Ectodermal cell (in vitro differentiated cells): Measurements from ENCODE around the gene TBC1D14.

Experiments
- H3K27ac ChIP-seq: 2 replicates; pipeline ENCODE4 v1.7.0; 2013; ENCODE audit warnings: mild to moderate bottlenecking, low read depth, low read length; ENCODE audit not compliant: insufficient read depth, poor library complexity, severe bottlenecking
- H3K27me3 ChIP-seq: 2 replicates; pipeline ENCODE4 v1.7.0; 2013; ENCODE audit warnings: mild to moderate bottlenecking, low read length; ENCODE audit not compliant: insufficient read depth, control insufficient read depth, poor library complexity, severe bottlenecking
- H3K36me3 ChIP-seq: one replicate; pipeline ENCODE4 v1.7.0; 2013; ENCODE audit warnings: low read length; ENCODE audit not compliant: control insufficient read depth, insufficient read depth
- H3K4me1 ChIP-seq: one replicate; pipeline ENCODE4 v1.7.0; 2013; ENCODE audit warnings: low read length; ENCODE audit not compliant: control insufficient read depth, insufficient read depth
- H3K4me3 ChIP-seq: 2 replicates; pipeline ENCODE4 v1.7.0; 2013; ENCODE audit warnings: low read depth, low read length, control low read depth; ENCODE audit not compliant: insufficient read depth
- H3K9me3 ChIP-seq: 2 replicates; pipeline ENCODE4 v1.7.0; 2013; ENCODE audit warnings: mild to moderate bottlenecking, low read length, moderate library complexity; ENCODE audit not compliant: control insufficient read depth
- WGBS, 2 experiments: methylation state at CpG; one replicate each; pipeline ENCODE4 v1.1.7; 2013; ENCODE audit warnings: missing lambda C conversion rate in 2 of 2; 5-methylcytosine and 5-hydroxymethylcytosine counted together

Gene TBC1D14

DNA sequence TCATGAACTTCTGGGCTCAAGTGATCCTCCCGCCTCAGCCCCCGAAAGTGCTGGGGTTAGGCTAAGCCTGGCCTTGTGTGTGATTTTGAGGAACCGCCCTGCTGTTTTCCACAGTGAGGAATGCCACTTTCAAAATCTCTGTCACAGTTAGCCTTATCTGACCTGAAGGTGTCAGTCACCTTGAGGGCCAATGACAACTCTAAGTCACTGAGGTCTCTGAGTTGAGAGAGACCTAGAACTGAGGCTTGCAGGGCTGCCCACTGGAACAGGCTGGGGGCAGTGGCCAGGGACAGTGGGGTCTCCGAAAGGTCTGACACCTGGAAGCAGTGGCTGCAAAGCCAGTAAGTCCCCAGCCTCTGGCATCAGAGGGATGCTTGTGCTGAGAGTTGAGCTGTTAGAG is 139.7 kb downstream of the TBC1D14 start:
- 90 to 97% methylated on average over 4 of the region's 4 CpGs for WGBS, 2 experiments
- no peak overlapping the region for H3K27ac ChIP-seq
- peaks cover 2% of the 10 kb centered on the region for H3K4me1 ChIP-seq
- H3K27me3 ChIP-seq: peaks cover 1% of the 10 kb centered on the region
- H3K9me3 ChIP-seq: no peaks in the 10 kb centered on the region
- no peaks in the 10 kb centered on the region for H3K36me3 ChIP-seq
- H3K4me3 ChIP-seq: no peak overlapping the region

DNA sequence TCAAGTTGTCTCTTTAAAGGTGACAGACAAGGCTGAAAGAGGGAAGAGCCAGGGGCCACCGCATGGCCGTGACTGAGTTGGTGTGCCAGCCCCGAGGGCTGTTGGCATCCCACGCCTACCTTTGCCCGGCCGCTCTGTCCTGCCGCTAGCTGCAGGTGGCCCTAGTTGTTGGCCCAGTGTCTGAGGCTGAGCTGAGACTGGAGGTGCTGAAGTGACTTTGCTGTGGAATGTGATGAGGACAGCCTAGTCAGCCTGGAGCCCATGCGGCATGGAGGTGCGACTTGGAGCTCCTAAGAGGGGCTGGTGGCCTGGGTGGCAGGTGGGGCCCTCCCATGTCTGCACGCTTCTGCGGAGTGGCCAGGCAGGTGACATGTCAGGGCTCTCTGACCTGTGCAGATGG is 140.1 kb downstream of the TBC1D14 start:
- Histone ChIP-seq H3K27ac (no peak overlapping the region), H3K4me3 (no peak overlapping the region), H3K27me3 (no peaks in the 10 kb centered on the region), H3K9me3 (no peaks in the 10 kb centered on the region), H3K4me1 (no peaks in the 10 kb centered on the region), H3K36me3 (no peaks in the 10 kb centered on the region)
- 95 to 97% methylated on average over 11 of the region's 11 CpGs for WGBS, 2 experiments

DNA sequence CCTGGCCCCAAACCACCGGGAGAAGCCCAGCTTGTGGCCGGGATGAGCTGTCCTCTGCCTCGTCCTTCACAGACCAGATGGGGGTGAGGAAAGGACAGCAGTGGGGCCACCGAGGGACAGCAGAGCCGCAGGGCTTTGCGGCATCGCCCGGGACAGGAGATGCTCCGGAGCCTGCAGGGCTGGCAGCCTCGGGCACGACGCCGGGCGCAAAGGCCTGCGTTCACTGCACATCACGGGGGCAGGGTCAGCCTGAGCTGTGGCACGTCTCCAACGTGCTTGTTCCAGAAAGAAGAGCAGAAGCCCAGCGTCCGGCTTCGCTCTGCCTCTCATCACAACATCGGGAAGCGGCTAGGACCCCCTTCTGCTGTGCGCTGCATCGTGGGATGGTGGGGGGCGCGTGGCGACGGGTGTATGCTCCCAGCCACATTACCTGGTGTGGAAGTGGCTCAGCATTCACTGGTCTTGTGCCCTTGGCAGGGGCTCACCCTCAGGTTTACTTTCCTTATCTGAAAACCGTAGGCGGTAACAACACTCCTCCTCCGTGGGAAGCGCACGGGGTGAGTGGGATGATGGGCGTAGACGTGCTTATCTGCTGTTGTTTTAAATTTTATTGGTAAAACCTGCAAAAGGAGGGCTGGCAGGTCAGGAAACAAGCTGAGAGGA is 141.0 kb downstream of the TBC1D14 start:
- H3K4me1 ChIP-seq: no peaks in the 10 kb centered on the region
- H3K27me3 ChIP-seq: no peaks in the 10 kb centered on the region
- no peak overlapping the region for H3K27ac ChIP-seq
- H3K9me3 ChIP-seq: no peaks in the 10 kb centered on the region
- peaks cover 2% of the 10 kb centered on the region for H3K36me3 ChIP-seq
- no peak overlapping the region for H3K4me3 ChIP-seq
- WGBS, 2 experiments: 94 to 95% methylated on average over 36 of the region's 36 CpGs

DNA sequence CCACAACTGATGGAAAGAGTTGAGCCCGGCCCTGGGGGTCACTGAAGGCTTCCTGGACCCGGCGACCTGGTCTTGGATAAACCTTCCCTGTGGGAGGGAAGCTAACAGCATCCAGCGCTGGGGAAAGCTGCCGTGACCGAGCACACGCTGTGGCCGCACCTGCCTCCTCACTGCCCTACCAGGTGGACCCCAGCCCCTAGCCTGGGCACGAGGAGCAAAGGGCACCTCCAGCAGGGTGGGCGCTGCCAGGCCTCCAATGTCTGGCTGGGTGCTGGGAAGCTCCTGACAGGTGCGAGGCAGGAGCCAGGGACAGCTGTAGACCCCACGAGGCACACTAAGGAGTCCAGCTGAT is 141.5 kb downstream of the TBC1D14 start:
- WGBS, 2 experiments: 89 to 91% methylated on average over 12 of the region's 12 CpGs
- Histone ChIP-seq H3K9me3 (no peaks in the 10 kb centered on the region), H3K4me1 (no peaks in the 10 kb centered on the region), H3K36me3 (peaks cover 2% of the 10 kb centered on the region), H3K27me3 (no peaks in the 10 kb centered on the region), H3K4me3 (no peak overlapping the region), H3K27ac (no peak overlapping the region)

DNA sequence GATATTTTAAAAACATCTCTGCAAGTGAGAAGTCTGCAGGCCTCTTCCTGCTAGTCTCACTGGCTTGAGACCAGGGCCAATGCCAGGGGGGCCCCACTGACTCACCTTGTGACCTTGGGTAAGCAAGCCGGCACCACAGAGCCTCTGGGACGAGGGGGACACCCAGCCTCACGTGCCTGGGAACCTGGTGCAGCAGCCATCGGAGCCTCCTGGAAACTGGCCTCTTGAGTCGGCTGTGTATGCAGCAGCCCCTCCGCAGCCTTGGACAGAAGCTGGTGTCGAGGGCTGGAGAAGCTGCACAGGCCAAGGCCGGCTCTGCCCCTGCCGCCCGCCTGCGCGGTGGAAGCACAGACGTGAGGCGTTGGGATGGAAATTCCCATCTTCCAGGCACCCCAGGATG is 142.3 kb downstream of the TBC1D14 start:
- Histone ChIP-seq H3K4me3 (no peak overlapping the region), H3K9me3 (no peaks in the 10 kb centered on the region), H3K4me1 (no peaks in the 10 kb centered on the region), H3K27me3 (no peaks in the 10 kb centered on the region), H3K27ac (no peak overlapping the region), H3K36me3 (peaks cover 2% of the 10 kb centered on the region)
- WGBS, 2 experiments: 95 to 96% methylated on average over 14 of the region's 14 CpGs

DNA sequence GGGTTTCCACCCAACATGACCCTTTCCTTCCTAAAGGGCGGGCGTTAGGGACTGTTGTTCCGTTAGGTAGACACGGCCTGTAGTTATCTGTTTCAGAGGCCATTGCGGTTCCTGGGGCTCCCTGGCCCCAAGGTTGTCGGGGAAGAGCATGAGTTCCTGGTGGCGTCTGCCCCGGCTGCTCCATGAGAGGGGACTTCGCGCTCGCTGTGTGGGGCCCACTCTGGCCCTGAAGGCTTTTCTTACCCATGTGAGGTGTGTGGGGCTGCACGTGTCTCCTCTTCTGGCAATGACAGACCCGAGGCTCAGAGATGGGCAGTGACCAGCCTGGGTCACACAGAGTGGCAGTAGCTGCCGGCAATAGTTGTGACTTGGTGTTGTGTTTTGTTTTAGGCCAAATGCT is 142.7 kb downstream of the TBC1D14 start:
- Histone ChIP-seq H3K4me1 (no peaks in the 10 kb centered on the region), H3K36me3 (peaks cover 2% of the 10 kb centered on the region), H3K9me3 (no peaks in the 10 kb centered on the region), H3K27me3 (no peaks in the 10 kb centered on the region), H3K27ac (no peak overlapping the region), H3K4me3 (no peak overlapping the region)
- 94 to 95% methylated on average over 14 of the region's 14 CpGs for WGBS, 2 experiments

DNA sequence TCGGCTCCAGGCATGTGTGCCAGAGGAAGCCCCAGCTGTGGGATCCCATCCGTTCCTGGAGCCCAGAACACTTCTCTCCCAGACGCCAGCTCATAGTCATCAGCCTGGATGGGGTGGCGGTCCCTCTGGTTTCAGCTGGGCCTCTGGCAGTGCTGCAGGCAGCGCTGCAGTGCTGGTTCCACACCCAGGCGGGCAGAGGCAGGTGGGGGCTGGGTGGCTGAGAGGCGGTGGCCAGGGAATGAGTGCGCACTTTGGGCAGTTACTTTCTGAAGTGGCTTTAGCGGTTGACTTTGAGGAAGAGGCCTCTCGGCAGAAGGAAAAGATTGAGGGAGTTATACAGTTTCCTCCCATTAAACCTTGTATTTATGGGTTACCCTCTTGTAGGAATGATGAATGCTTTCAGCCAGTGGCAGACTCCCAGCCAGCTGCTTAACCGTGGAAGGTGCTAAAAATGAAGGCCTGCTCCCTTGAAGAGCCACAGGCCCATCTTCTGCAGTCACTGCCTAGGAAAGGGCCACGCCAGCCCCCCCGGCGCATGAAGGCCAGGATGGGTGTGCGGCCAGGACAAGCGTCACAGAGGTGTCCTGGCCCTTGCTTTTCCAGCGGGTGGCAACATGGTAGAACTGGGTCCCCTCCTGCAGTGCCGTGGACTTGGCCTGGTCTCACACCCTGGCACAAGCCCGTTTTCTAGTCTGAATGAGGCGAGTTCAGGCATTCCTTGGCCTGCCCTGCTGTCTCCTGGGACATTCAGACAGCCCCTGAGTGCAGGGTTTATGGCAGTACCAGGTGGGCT is 143.5 kb downstream of the TBC1D14 start:
- 94 to 95% methylated on average over 20 of the region's 20 CpGs for WGBS, 2 experiments
- peaks cover 3% of the 10 kb centered on the region for H3K36me3 ChIP-seq
- no peaks in the 10 kb centered on the region for H3K9me3 ChIP-seq
- H3K27ac ChIP-seq: no peak overlapping the region
- H3K4me3 ChIP-seq: no peak overlapping the region
- H3K27me3 ChIP-seq: no peaks in the 10 kb centered on the region
- H3K4me1 ChIP-seq: no peaks in the 10 kb centered on the region

DNA sequence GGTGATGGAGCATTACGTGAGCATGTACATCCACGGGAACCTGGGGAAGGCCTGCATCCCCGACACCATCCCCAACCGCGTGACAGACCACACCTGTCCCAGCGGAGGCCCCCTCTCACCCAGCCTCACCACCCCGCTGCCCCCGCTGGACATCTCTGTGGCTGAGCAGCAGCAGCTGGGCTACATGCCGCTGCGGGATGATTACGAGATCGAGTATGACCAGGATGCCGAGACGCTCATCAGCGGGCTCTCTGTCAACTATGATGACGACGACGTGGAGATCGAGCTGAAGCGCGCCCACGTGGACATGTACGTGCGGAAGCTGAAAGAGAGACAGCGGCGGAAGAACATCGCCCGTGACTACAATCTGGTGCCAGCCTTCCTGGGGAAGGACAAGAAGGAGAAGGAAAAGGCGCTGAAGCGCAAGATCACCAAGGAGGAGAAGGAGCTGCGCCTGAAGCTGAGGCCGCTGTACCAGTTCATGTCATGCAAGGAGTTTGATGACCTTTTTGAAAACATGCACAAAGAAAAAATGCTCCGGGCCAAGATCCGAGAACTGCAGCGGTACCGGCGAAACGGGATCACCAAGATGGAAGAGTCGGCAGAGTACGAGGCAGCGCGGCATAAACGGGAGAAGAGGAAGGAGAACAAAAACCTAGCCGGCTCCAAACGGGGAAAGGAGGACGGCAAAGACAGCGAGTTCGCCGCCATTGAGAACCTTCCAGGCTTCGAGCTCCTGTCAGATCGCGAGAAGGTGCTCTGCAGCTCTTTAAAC is 144.7 kb downstream of the TBC1D14 start:
- WGBS, 2 experiments: 96% methylated on average over 52 of the region's 52 CpGs
- no peaks in the 10 kb centered on the region for H3K27me3 ChIP-seq
- H3K27ac ChIP-seq: no peak overlapping the region
- peaks cover 5% of the 10 kb centered on the region for H3K36me3 ChIP-seq
- no peaks in the 10 kb centered on the region for H3K4me1 ChIP-seq
- no peaks in the 10 kb centered on the region for H3K9me3 ChIP-seq
- H3K4me3 ChIP-seq: no peak overlapping the region

DNA sequence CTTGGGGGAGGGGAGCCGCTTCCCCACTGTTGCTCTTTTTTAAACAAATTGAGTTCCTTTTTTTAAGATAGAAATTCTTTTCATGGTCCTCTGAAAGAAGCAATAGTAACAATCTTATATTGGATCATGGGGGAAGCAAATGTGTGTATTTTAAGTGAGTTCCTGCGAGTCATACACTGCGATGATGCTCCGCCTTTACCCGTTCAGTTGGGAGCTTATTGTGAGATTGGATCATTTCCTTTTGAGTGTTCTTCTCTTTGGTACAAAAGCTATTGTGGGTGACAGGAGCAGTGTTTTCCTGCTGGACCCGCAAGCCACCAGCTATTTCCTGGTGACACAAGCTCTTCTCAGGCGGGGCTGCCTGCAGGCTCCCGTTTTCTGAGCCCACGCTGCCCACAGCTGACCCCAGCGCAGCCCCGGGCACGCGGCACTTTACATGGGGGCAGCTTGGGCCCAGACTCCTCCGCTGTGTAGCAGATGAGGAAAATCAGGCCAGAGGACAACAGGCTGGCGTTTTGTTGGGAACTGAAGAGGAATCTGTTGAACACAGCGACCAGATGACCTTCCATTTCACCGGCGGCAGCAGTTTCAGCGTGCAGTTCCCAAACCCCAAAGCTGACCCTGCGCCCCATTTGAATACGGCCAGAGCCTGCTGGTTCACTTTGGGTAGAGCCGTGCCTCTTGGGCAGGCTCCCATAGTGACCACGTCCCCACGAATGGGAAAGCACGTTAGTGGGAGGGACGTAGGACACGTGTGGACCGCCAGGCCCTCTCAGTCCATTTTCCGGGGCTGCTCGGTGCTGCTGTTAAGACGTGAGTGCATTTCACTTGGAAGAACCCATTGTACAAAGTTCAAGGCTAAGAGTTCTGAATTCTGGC is 145.7 kb downstream of the TBC1D14 start:
- Histone ChIP-seq H3K4me3 (no peak overlapping the region), H3K4me1 (no peaks in the 10 kb centered on the region), H3K27me3 (no peaks in the 10 kb centered on the region), H3K36me3 (peaks cover 12% of the 10 kb centered on the region), H3K9me3 (no peaks in the 10 kb centered on the region), H3K27ac (no peak overlapping the region)
- WGBS, 2 experiments: 95% methylated on average over 31 of the region's 31 CpGs
